Measurements from ENCODE around the gene RRBP1. TPM values are rescaled to one million over a fixed set of nuclear protein-coding genes. Genes with fewer than 3 reads are reported as not detected.

Gene RRBP1
- total and polyA plus RNA-seq, 3 donors from 2014 or later, result 93.8 to 146 (median 144) TPM

DNA sequence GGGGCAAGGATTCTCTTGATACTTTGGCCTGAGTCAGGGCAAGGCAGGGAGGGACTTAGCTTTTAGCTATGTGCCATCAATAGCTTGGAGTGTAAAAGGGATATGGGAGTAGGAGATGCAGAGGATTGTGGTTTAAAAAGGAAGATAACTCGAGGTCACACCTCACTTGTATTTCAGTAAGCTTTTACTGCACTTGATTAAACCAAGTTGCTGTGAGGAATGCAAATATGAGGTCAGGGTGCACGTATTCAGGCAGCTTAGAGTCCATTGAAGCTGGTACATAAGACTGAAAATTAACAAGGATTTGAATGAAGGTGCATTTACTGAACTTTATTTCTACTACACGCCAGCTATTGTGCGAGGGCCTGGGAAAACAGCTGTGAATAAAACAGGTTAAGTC, 80.1 kb downstream of the RRBP1 start:
- 79 to 80% methylated on average over 4 of the region's 4 CpGs for WGBS, 2 donors
- TF ChIP-seq POLR2A (IDR thresholded peaks at IDR 0.05), result no peak
- TF ChIP-seq, protein P1, sequence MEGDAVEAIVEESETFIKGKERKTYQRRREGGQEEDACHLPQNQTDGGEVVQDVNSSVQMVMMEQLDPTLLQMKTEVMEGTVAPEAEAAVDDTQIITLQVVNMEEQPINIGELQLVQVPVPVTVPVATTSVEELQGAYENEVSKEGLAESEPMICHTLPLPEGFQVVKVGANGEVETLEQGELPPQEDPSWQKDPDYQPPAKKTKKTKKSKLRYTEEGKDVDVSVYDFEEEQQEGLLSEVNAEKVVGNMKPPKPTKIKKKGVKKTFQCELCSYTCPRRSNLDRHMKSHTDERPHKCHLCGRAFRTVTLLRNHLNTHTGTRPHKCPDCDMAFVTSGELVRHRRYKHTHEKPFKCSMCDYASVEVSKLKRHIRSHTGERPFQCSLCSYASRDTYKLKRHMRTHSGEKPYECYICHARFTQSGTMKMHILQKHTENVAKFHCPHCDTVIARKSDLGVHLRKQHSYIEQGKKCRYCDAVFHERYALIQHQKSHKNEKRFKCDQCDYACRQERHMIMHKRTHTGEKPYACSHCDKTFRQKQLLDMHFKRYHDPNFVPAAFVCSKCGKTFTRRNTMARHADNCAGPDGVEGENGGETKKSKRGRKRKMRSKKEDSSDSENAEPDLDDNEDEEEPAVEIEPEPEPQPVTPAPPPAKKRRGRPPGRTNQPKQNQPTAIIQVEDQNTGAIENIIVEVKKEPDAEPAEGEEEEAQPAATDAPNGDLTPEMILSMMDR (IDR thresholded peaks at IDR 0.05), result no peak
- Histone ChIP-seq H3K4me3 (no peak overlapping the region), H3K27ac (no peak overlapping the region), H3K36me3 (ENCODE audit: low read depth, missing control alignments) (no peaks in the 10 kb centered on the region), H3K27me3 (no peaks in the 10 kb centered on the region), H3K4me1 (no peaks in the 10 kb centered on the region), H3K9me3 (no peaks in the 10 kb centered on the region)
- DNase-seq, result no peak
- intact Hi-C loops (cut with DNase I; ENCODE audit: low total_unique reads), result no loop called here

DNA sequence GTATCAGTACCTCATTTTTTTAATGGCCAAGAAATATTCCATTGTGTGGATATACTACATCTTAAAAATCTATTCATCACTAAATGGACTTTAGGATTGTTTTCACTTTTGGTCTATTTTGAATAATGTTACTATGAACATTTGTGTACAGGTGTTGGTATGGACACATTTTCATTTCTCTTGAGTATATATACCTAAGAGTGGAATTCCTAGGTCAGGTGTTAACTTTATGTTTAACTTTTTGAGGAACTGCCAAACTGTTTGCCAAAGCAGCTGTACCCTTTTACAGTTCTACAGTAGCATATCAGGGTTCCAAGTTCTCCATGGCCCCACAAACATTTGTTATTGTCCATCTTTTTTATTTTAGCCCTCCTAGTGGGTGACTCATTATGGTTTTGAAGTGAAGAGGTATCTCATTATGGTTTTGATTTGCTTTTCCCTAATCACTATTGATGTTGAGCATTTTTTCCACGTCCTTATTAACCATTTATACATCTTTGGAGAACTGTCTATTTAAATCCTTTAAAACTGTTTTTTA, 84.0 kb downstream of the RRBP1 start:
- DNase-seq, result no peak
- TF ChIP-seq POLR2A (IDR thresholded peaks at IDR 0.05), result no peak
- TF ChIP-seq, protein P1 (IDR thresholded peaks at IDR 0.05), result no peak
- no peaks in the 10 kb centered on the region for H3K9me3 ChIP-seq
- H3K36me3 ChIP-seq (ENCODE audit: low read depth, missing control alignments), result no peaks in the 10 kb centered on the region
- intact Hi-C loops (cut with DNase I; ENCODE audit: low total_unique reads), result no loop called here
- H3K4me3 ChIP-seq, result no peak overlapping the region
- no peak overlapping the region for H3K27ac ChIP-seq
- 90 to 94% methylated on average over 1 of the region's 1 CpG for WGBS, 2 donors
- H3K4me1 ChIP-seq, result peaks cover 8% of the 10 kb centered on the region
- no peaks in the 10 kb centered on the region for H3K27me3 ChIP-seq

DNA sequence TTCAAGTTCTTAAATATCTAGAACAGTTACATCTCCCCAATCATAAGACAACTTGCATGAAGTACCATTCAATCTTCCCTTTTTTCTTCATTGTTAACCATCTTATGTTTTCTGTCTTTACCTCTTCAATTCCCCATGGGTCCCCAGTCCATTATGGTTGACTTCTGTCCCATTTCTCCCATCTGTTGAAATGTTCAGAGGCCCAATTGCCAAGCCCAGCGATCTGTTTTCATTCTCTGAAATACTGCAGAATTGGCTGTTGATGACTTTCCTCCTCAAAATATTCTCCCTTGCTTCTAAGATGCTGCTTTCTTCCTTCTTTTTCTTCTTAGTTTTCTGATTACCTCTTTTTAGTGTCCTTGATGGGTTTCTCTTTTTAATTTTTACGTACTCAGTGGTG, 86.2 kb downstream of the RRBP1 start:
- H3K9me3 ChIP-seq, result no peaks in the 10 kb centered on the region
- H3K27ac ChIP-seq, result no peak overlapping the region
- intact Hi-C loops (cut with DNase I; ENCODE audit: low total_unique reads), result no loop called here
- no peak for DNase-seq
- no peaks in the 10 kb centered on the region for H3K36me3 ChIP-seq (ENCODE audit: low read depth, missing control alignments)
- no peaks in the 10 kb centered on the region for H3K27me3 ChIP-seq
- TF ChIP-seq, protein P1 (IDR thresholded peaks at IDR 0.05), result no peak
- no peak for TF ChIP-seq POLR2A (IDR thresholded peaks at IDR 0.05)
- H3K4me1 ChIP-seq, result peaks cover 15% of the 10 kb centered on the region
- no peak overlapping the region for H3K4me3 ChIP-seq
- 86 to 89% methylated on average over 2 of the region's 2 CpGs for WGBS, 2 donors

DNA sequence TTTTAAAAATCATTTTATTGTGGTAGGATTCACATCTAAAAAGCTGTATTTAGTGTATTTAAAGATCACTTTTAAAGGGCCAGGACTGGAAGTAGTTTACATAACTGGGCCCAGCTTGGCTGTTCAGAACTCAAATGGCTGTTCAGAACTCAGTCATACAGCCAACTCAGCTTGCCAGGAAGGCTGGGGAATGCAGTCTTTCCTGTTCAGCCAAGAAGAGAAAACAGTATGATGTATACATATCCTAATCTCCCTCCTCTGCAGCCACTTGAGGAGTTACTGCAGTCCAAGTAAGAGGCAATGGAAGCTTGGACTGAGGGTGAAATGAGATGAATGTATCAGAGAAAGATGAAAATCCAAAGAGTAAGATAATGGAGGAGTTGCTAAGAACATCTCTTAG, 87.6 kb downstream of the RRBP1 start:
- Histone ChIP-seq H3K4me3 (no peak overlapping the region), H3K36me3 (ENCODE audit: low read depth, missing control alignments) (no peaks in the 10 kb centered on the region), H3K9me3 (no peaks in the 10 kb centered on the region), H3K4me1 (peaks cover 26% of the 10 kb centered on the region), H3K27me3 (no peaks in the 10 kb centered on the region), H3K27ac (peak overlapping the region in 1 of 2 donors; percentile 70)
- DNase-seq, result no peak
- no peak for TF ChIP-seq POLR2A (IDR thresholded peaks at IDR 0.05)
- TF ChIP-seq, protein P1 (IDR thresholded peaks at IDR 0.05), result no peak
- intact Hi-C loops (cut with DNase I; ENCODE audit: low total_unique reads), result no loop called here

DNA sequence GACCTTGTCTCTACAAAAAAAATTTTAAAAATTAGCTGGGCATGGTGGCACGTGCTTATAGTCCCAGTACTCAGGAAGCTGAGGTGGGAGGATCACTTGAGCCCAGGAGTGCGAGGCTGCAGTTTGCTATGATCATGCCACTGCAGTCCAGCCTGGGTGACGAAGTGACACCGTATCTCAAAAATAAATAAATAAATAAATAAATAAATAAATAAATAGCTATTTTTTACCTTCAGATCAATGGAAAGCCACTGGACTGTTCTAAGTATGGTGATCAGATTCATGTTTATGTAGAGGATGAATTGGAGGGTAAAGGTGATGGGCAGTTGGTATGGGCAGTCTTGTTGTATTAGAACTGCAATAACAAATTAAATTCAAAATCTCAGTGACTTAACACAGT, 88.1 kb downstream of the RRBP1 start:
- H3K36me3 ChIP-seq (ENCODE audit: low read depth, missing control alignments), result no peaks in the 10 kb centered on the region
- WGBS, 2 donors, result 79 to 96% methylated on average over 4 of the region's 4 CpGs
- no peak for DNase-seq
- peak overlapping the region in 1 of 2 donors; percentile 70 for H3K27ac ChIP-seq
- H3K9me3 ChIP-seq, result no peaks in the 10 kb centered on the region
- peaks cover 30% of the 10 kb centered on the region for H3K4me1 ChIP-seq
- no peak for TF ChIP-seq POLR2A (IDR thresholded peaks at IDR 0.05)
- TF ChIP-seq, protein P1 (IDR thresholded peaks at IDR 0.05), result no peak
- intact Hi-C loops (cut with DNase I; ENCODE audit: low total_unique reads), result no loop called here
- H3K4me3 ChIP-seq, result no peak overlapping the region
- H3K27me3 ChIP-seq, result no peaks in the 10 kb centered on the region
